Omental fat pad (tissue), 4 donors: Measurements from ENCODE around the gene POU4F2. TPM values are rescaled to one million over a fixed set of nuclear protein-coding genes. Genes with fewer than 3 reads are reported as not detected.

Source experiments
- ATAC-seq: fragments of 150-250 bp; one replicate; pipeline ENCODE4 v1.9.1; 2016; ENCODE audit warnings: mild to moderate bottlenecking, moderate library complexity; ENCODE audit not compliant: low FRiP score
- DNase-seq: peaks from one replicate; pipeline ENCODE4 v3.0.0-alpha.2; 2019; ENCODE audit warnings: low spot score
- CTCF ChIP-seq, 3 donors: fragments of 450-650 bp; IDR thresholded peaks; one replicate each; pipeline ENCODE4 v1.5.1; 2016 to 2017; ENCODE audit warnings: antibody characterized with exemption in 3 of 3, mild to moderate bottlenecking in 3 of 3, moderate library complexity in 2 of 3
- total RNA-seq, 4 donors: library from RNA; depleted of rRNA; stranded (reverse); fragments of >200 nt; gene quantifications; one replicate each; pipeline ENCODE4 v1.1.0, GENCODE V29; 2016

POU4F2 gene
- total RNA-seq, 4 donors from 2014 or later: not detected

GRCh38 chr4:146643812-146644401, 5.2 kb downstream of the POU4F2 start:
- DNase-seq: no peak
- no peak for TF ChIP-seq CTCF (IDR thresholded peaks at IDR 0.05)
- no peak for ATAC-seq

DNA sequence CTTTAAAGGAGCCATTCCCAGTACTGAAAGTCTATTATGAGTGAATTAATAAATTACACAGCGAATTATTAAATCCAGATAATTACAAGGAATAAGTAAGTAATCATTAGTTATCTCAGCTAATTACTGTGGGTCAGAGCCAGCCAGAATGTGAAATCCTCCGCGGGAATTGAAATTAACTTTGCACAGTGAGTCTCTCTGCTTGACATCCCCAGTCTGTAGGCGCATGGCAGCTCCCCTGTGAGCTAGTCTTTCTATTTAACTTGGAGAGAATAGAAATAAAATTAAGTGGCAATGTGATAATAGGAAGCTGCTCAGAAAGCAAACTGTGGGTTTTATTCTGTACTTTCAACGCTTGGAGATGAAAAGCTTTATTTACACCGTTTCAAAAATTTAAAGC, 7.2 kb downstream of the POU4F2 start:
- DNase-seq (no peak), ATAC-seq (no peak)
- TF ChIP-seq CTCF (IDR thresholded peaks at IDR 0.05): no peak

GRCh38 chr4:146646593-146647325, 8.1 kb downstream of the POU4F2 start:
- ATAC-seq: no peak
- TF ChIP-seq CTCF (IDR thresholded peaks at IDR 0.05): no peak

GRCh38 chr4:146647615-146648460, 9.1 kb downstream of the POU4F2 start:
- DNase-seq (no peak), ATAC-seq (no peak)
- TF ChIP-seq CTCF (IDR thresholded peaks at IDR 0.05): no peak

More at GRCh38 chr4:146646593-146647325, 8.1 kb downstream of the POU4F2 start:
- no peak for DNase-seq

- TF ChIP-seq CTCF (IDR thresholded peaks at IDR 0.05): no peak
- ATAC-seq (no peak), DNase-seq (no peak)
Observed at GRCh38 chr4:146648461-146648783, 9.7 kb downstream of the POU4F2 start.

GRCh38 chr4:146649232-146649631, 10.5 kb downstream of the POU4F2 start:
- DNase-seq (no peak), ATAC-seq (no peak)
- no peak for TF ChIP-seq CTCF (IDR thresholded peaks at IDR 0.05)
